CD4-positive, alpha-beta T cell (primary cell): ENCODE measurements around the gene TLR5. TPM values are rescaled to one million over a fixed set of nuclear protein-coding genes. Genes with fewer than 3 reads are reported as not detected.

Experiments used
- ATAC-seq: fragments of 200-7000 bp; cut with Tn5 transposase; one replicate; pipeline ENCODE4 v1.10.0; 2022; ENCODE audit warnings: mild to moderate bottlenecking; ENCODE audit not compliant: poor library complexity
- CTCF ChIA-PET: fragments of 350-600 bp; sonication (Branson Sonifier 250); formaldehyde crosslinking; loops from one replicate; lab custom pipeline; 2021; ENCODE audit warnings: antibody characterized with exemption, inconsistent platforms; lab: Charles Lee
- POLR2A ChIA-PET: fragments of 350-600 bp; sonication (Branson Sonifier 250); formaldehyde crosslinking; loops from one replicate; lab custom pipeline; 2021; ENCODE audit warnings: antibody characterized with exemption, inconsistent platforms; lab: Charles Lee
- DNase-seq, 14 experiments: peaks; one replicate each; pipeline ENCODE4 v3.0.0-alpha.2; 2013 to 2020; ENCODE audit warnings: mixed read lengths in 2 of 14
- H3K27ac ChIP-seq, 2 donors: one replicate each; pipeline versions ENCODE4 v1.5.1 to v1.7.0; 2013; ENCODE audit warnings: low read length in 2 of 2, low read depth in 1 of 2, mild to moderate bottlenecking in 1 of 2
- H3K27me3 ChIP-seq, 2 experiments: 1 replicate in 1 of 2; 2 replicates in 1 of 2; pipeline versions ENCODE4 v1.6.1 to v1.7.0; 2013; ENCODE audit warnings: low read length in 2 of 2, control low read depth in 1 of 2, mild to moderate bottlenecking in 1 of 2, moderate library complexity in 1 of 2; ENCODE audit not compliant: insufficient read depth in 2 of 2, control insufficient read depth in 1 of 2
- H3K36me3 ChIP-seq: one replicate; pipeline ENCODE4 v1.6.1; 2013; ENCODE audit warnings: low read length, control low read depth; ENCODE audit not compliant: insufficient read depth
- H3K4me1 ChIP-seq: one replicate; pipeline ENCODE4 v1.6.1; 2013; ENCODE audit warnings: low read length, control low read depth; ENCODE audit not compliant: insufficient read depth
- H3K4me3 ChIP-seq: one replicate; pipeline ENCODE4 v1.5.1; 2013; ENCODE audit warnings: mild to moderate bottlenecking, low read length, moderate library complexity
- H3K9me3 ChIP-seq, 2 experiments: 1 replicate in 1 of 2; 2 replicates in 1 of 2; pipeline versions ENCODE4 v1.6.1 to v1.7.0; 2013; ENCODE audit warnings: low read length in 2 of 2, mild to moderate bottlenecking in 2 of 2, control low read depth in 1 of 2, moderate library complexity in 1 of 2; ENCODE audit not compliant: control insufficient read depth in 1 of 2, insufficient read depth in 1 of 2
- H3K27ac Mint-ChIP-seq: one replicate; pipeline ENCODE4 v1.8.0; 2020; ENCODE audit warnings: mixed read lengths
- H3K27me3 Mint-ChIP-seq: one replicate; pipeline ENCODE4 v1.8.0; 2021; ENCODE audit warnings: mixed read lengths
- H3K36me3 Mint-ChIP-seq: one replicate; pipeline ENCODE4 v1.8.0; 2021; ENCODE audit warnings: low read depth, mixed read lengths
- H3K4me1 Mint-ChIP-seq: one replicate; pipeline ENCODE4 v1.8.0; 2021; ENCODE audit warnings: low read depth, mixed read lengths
- H3K4me3 Mint-ChIP-seq: one replicate; pipeline ENCODE4 v1.8.0; 2020; ENCODE audit warnings: mild to moderate bottlenecking, mixed read lengths
- H3K9me3 Mint-ChIP-seq: one replicate; pipeline ENCODE4 v1.8.0; 2020; ENCODE audit warnings: mixed read lengths
- CTCF ChIP-seq: fragments of 200-600 bp; IDR thresholded peaks from one replicate; pipeline ENCODE4 v1.8.0; 2022; ENCODE audit warnings: antibody characterized with exemption, mild to moderate bottlenecking
- intact Hi-C, 2 experiments: fragments of 100-400 bp; cut with DNase I in 1 of 2; cut with micrococcal nuclease in 1 of 2; formaldehyde crosslinking; loops; one replicate each; pipeline versions ENCODE4 v1.15.1 to v1.9.0; 2023 to 2025; cut with DNase I, micrococcal nuclease
- total RNA-seq, 174 experiments: library from RNA in 2 of 174; stranded (reverse) in 2 of 174; gene quantifications; one replicate each; pipeline ENCODE4 v1.2.3 and lab custom pipeline; 2021 to 2026

TLR5 gene
- total RNA-seq, 2 experiments from 2014 or later = 2.1 to 2.5 TPM

- intact Hi-C loops = no loop called here
- no peak for ATAC-seq
- ChIA-PET POLR2A (no interaction called here), CTCF (no interaction called here)
- H3K4me1 ChIP-seq = peaks cover 6% of the 10 kb centered on the region
- Mint-ChIP-seq H3K4me3 (no peak overlapping the region), H3K4me1 (no peaks in the 10 kb centered on the region), H3K27ac (no peak overlapping the region), H3K9me3 (no peaks in the 10 kb centered on the region), H3K27me3 (peaks cover 8% of the 10 kb centered on the region), H3K36me3 (no peaks in the 10 kb centered on the region)
- DNase-seq = no peak
- no peak for TF ChIP-seq CTCF
- no peak overlapping the region for H3K27ac ChIP-seq
- no peaks in the 10 kb centered on the region for H3K36me3 ChIP-seq
- H3K9me3 ChIP-seq = no peaks in the 10 kb centered on the region
- no peak overlapping the region for H3K4me3 ChIP-seq
- H3K27me3 ChIP-seq = peaks cover 0 to 4% of the 10 kb centered on the region in 2 experiments
Observed at GRCh38 chr1:223079498-223079897, 63.5 kb downstream of the TLR5 start.

- intact Hi-C loops = no loop called here
- H3K4me1 ChIP-seq = peaks cover 6% of the 10 kb centered on the region
- H3K4me3 ChIP-seq = no peak overlapping the region
- no peaks in the 10 kb centered on the region for H3K4me1 Mint-ChIP-seq
- no peaks in the 10 kb centered on the region for H3K9me3 Mint-ChIP-seq
- ChIA-PET POLR2A (no interaction called here), CTCF (interaction anchor here (1.1 kb wide), 1 partner anchor 13 kb away, joined by 3 read pairs; no protein-coding TSS in a partner anchor)
- ATAC-seq (no peak), DNase-seq (no peak)
- no peak overlapping the region for H3K4me3 Mint-ChIP-seq
- H3K27ac ChIP-seq = no peak overlapping the region
- H3K27me3 Mint-ChIP-seq = peaks cover 12% of the 10 kb centered on the region
- H3K36me3 Mint-ChIP-seq = no peaks in the 10 kb centered on the region
- H3K27ac Mint-ChIP-seq = no peak overlapping the region
- no peak for TF ChIP-seq CTCF
- no peaks in the 10 kb centered on the region for H3K9me3 ChIP-seq
- H3K27me3 ChIP-seq = peaks cover 0 to 6% of the 10 kb centered on the region in 2 experiments
- H3K36me3 ChIP-seq = no peaks in the 10 kb centered on the region
Observed at GRCh38 chr1:223077247-223077833, 65.7 kb downstream of the TLR5 start.

GRCh38 chr1:223076362-223076761, 66.7 kb downstream of the TLR5 start:
- ATAC-seq (no peak), DNase-seq (no peak)
- no peak overlapping the region for H3K4me3 Mint-ChIP-seq
- H3K27me3 Mint-ChIP-seq = peaks cover 12% of the 10 kb centered on the region
- no peaks in the 10 kb centered on the region for H3K36me3 Mint-ChIP-seq
- no peaks in the 10 kb centered on the region for H3K9me3 Mint-ChIP-seq
- Histone ChIP-seq H3K4me1 (peaks cover 4% of the 10 kb centered on the region), H3K9me3 (no peaks in the 10 kb centered on the region), H3K27me3 (peaks cover 0 to 6% of the 10 kb centered on the region in 2 experiments), H3K36me3 (no peaks in the 10 kb centered on the region), H3K27ac (no peak overlapping the region), H3K4me3 (no peak overlapping the region)
- intact Hi-C loops = no loop called here
- no peak for TF ChIP-seq CTCF
- POLR2A ChIA-PET = no interaction called here
- H3K4me1 Mint-ChIP-seq = no peaks in the 10 kb centered on the region
- CTCF ChIA-PET = interaction anchor here (1.1 kb wide), 1 partner anchor 14 kb away, joined by 3 read pairs; no protein-coding TSS in a partner anchor
- H3K27ac Mint-ChIP-seq = no peak overlapping the region
